ENCODE data around the gene HSH2D.
A peak's percentile ranks its signal among the peaks of the same experiment; 100 is the strongest.
"Not testable (repeated sequence)": the region's sequence is repeated elsewhere in the genome, so short reads cannot be mapped to it uniquely, and the experiment has no call there.

HSH2D gene, protein sequence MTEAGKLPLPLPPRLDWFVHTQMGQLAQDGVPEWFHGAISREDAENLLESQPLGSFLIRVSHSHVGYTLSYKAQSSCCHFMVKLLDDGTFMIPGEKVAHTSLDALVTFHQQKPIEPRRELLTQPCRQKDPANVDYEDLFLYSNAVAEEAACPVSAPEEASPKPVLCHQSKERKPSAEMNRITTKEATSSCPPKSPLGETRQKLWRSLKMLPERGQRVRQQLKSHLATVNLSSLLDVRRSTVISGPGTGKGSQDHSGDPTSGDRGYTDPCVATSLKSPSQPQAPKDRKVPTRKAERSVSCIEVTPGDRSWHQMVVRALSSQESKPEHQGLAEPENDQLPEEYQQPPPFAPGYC

DNA sequence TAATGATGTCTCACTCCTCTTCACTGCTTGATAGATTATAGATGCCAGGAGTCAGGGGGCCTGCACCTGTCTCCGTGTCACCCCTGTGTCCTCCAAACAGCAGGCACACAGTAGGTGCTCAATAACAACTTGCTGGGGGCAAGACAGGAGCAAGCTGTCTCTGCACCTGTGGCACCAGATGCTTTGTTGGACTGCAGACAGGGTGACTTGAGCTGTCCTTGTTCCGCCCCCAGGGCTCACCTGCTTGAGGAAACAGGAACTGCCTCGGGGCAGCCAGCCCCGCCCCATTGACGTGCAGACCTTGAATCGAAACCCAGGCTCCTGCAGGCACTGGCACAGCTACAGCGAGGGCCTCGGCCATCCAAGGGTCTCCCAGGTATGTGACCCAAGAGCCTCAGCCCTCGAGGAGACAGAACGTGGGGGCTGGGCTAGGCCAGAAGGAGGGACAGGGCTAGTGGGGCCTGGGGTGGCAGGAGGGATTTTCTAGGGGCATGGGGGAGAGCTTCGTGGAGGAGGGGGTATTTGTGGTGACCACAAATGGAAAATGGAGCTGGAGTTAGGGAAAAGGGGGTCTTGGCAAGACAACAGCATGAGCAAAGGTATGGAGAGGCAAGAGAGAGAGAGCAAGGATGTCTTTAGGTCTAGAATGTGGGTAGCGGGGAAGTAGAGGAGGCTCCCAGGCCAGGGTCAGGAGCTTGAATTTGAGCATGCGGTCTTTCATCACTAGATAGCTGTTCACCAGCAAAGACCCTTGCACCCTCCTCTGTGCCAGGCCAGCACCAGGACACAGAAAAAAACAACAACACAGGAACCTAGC is at the start of gene HSH2D:
TSS of gene HSH2D (plus strand) at position 287 of the 817 bp plus-strand sequence. CDS start 5,066 bp downstream, outside the sequence.
- TF ChIP-seq, protein P1, sequence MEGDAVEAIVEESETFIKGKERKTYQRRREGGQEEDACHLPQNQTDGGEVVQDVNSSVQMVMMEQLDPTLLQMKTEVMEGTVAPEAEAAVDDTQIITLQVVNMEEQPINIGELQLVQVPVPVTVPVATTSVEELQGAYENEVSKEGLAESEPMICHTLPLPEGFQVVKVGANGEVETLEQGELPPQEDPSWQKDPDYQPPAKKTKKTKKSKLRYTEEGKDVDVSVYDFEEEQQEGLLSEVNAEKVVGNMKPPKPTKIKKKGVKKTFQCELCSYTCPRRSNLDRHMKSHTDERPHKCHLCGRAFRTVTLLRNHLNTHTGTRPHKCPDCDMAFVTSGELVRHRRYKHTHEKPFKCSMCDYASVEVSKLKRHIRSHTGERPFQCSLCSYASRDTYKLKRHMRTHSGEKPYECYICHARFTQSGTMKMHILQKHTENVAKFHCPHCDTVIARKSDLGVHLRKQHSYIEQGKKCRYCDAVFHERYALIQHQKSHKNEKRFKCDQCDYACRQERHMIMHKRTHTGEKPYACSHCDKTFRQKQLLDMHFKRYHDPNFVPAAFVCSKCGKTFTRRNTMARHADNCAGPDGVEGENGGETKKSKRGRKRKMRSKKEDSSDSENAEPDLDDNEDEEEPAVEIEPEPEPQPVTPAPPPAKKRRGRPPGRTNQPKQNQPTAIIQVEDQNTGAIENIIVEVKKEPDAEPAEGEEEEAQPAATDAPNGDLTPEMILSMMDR (IDR thresholded peaks at IDR 0.05) = no peak
- H3K27ac ChIP-seq = no peak within 1 kb of the TSS
- DNase-seq (ENCODE audit: low spot score) = no peak
- H3K4me3 ChIP-seq = no peak within 1 kb of the TSS

DNA sequence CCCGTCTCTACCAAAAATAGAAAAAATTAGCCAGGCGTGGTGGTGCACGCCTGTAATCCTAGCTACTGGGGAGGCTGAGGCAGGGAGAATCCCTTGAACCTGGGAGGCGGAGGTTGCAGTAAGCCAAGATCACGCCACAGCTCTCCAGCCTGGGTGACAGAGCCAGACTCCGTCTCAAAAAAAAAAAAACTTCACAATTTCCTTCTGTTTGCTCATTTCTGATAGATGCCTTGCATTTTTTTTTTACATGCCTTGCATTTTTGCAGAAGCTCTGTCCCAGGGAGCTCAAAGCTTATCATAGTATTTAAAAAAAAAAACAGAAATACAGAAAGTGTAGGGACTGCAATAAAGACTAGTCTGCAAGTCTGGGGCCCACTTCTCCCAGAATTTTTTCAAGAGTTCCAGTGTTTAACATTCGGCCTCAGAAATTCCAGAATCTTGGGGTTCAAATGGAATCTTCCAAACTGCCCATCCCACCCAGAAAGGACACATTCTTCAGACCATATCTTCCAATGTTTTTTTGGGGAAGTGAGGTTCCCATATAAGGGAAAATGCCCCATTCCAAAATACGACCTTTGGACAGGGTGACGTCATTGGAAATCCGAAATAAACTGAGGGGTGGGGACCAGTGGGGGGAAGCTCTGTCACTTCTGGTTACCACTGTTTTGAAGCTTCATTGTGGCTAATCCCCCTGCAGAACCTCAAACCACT is 49.0 kb upstream of the HSH2D start:
- peak overlapping the region; percentile 29 to 82 for H3K27ac ChIP-seq
- H3K4me3 ChIP-seq = no peak overlapping the region
- DNase-seq (ENCODE audit: low spot score) = no peak
- TF ChIP-seq, protein P1 (IDR thresholded peaks at IDR 0.05) = no peak

DNA sequence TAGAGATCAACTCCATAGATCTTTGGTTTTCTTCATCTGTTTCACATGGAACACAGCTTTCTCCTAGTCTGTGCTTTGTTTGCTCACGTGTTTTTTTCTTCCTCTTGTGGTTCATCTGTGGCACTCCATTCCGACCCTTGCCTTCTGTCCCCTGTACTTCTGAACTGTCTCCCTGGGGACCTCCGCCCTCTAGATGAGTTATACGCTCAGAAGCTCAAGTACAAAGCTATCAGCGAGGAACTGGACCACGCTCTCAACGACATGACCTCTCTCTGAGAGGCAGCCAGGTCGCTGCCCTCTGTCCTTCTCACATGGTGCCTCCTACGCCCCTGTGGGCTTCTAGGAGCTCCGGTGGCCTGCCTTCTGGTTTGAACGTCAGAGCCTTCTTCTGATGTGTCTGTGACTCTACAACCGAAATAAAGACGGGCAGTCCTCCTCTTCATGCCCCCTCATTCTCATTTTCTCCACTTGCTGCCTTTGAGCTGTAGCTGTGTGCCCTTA is 48.4 kb upstream of the HSH2D start:
- TF ChIP-seq, protein P1 (IDR thresholded peaks at IDR 0.05) = no peak
- peak overlapping the region; percentile 29 to 82 for H3K27ac ChIP-seq
- H3K4me3 ChIP-seq = no peak overlapping the region
- DNase-seq (ENCODE audit: low spot score) = no peak

DNA sequence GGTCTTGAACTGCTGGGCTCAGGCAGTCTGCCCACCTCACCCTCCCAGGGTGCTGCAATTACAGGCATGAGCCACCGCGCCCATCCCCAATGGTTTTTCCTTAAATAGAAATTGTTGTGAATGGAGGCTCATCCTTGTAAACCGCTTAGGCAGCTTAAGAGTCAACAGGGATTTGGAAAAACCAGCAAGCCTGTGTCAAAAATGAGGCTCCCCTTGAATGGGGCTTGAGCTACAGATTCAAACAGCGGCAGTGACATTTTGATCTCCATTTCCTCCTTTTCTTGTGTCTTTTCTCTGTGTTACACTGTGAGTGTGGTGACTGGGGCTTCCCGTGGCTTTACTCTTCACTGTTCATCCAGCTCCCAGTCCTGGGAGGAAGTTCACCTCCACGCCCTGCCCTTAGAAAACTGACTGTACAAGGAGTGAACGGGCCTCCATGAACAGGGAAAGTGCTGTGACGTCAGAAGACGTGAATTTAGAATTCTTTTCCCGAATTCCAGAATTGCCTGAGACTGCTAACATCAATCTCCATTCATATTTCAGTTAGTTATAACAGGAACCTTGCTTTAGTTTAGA is 47.1 kb upstream of the HSH2D start:
- no peak for DNase-seq (ENCODE audit: low spot score)
- no peak overlapping the region for H3K4me3 ChIP-seq
- TF ChIP-seq, protein P1 (IDR thresholded peaks at IDR 0.05) = no peak
- peak overlapping the region in 1 of 2 donors; percentile 68 for H3K27ac ChIP-seq

DNA sequence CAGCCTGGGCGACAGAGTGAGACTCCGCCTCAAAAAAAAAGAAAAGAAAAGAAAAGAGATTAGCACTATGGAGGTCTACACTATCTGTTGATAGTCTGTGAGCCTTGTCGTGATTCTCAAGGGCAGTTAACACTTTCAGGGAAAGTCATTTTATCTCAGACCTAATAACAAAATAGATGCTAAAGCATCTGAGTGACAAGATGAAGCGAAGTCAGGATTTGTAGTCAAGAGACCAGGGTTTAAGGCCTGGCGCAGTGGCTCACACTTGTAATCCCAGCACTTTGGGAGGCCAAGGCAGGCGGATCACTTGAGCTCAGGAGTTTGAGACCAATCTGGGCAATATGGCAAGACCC is 45.1 kb upstream of the HSH2D start:
- Histone ChIP-seq H3K4me3 (no peak overlapping the region), H3K27ac (peak overlapping the region in 1 of 2 donors; percentile 56)
- TF ChIP-seq, protein P1 (IDR thresholded peaks at IDR 0.05) = no peak
- DNase-seq (ENCODE audit: low spot score) = no peak

DNA sequence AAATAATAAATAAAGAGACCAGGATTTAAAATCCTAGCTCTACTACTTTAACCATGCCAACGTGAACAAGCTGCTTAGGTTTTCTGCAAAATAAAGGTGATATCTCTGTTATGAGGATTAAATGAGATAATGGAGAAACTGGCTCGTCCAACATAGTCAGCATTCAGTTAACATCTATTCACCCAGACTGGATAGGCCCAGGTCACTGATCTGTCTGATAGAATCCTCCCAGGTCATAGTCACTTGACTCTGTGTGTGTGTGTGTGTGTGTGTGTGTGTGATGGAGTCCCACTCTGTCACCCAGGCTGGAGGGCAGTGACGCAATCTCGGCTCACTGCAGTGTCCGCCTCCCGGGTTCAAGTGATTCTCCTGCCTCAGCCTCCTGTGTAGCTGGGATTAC is 44.7 kb upstream of the HSH2D start:
- TF ChIP-seq, protein P1 (IDR thresholded peaks at IDR 0.05) = no peak
- Histone ChIP-seq H3K4me3 (no peak overlapping the region), H3K27ac (peak overlapping the region in 1 of 2 donors; percentile 24)
- DNase-seq (ENCODE audit: low spot score) = no peak

DNA sequence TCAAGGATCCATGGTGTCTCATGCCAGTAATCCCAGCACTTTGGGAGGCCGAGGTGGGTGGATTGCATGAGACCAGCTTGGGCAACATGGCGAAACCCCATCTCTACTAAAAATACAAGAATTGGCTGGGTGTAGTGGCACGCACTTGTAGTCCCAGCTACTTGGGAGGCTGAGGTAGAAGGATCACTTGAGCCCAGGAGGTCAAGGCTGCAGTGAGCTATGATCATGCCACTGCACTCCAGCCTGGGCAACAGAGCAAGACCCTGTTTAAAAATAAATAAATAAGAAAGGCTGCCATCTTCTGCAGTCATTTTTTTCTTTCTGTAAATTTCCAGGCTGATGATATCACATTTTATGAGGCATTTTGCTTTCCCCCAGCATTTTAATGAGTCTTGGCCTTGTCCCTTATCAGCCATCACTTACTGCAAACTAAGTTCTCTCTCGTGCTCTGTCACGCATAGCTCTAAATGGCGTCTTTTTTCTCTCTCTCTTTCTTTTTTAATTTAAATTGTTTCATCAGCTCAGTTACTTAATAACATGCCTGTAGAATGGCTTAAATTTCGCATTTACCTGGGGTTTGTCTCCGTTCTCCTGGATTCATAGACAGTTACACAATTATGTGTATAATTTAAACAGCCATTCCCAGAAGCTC is 44.0 kb upstream of the HSH2D start:
- not testable (repeated sequence) for H3K27ac ChIP-seq; DNase-seq (ENCODE audit: low spot score); H3K4me3 ChIP-seq
